Fibroblast of lung (primary cell): ENCODE measurements around the gene ABCC10. TPM values are rescaled to one million over a fixed set of nuclear protein-coding genes. Genes with fewer than 3 reads are reported as not detected.
A peak's percentile ranks its signal among the peaks of the same experiment; 100 is the strongest.

Source experiments
- DNase-seq, 2 donors: peaks; one replicate each; pipeline versions ENCODE4 v3.0.0 to v3.0.0-alpha.2; 2010; ENCODE audit warnings: low read depth in 2 of 2
- H2AFZ ChIP-seq: 2 replicates; pipeline ENCODE4 v1.5.1; 2012; ENCODE audit warnings: low read length, control low read depth, inconsistent platforms
- H3K27ac ChIP-seq: 2 replicates; pipeline ENCODE4 v1.5.1; 2011; ENCODE audit warnings: low read length, control low read depth; ENCODE audit not compliant: insufficient read depth
- H3K27me3 ChIP-seq: 2 replicates; pipeline ENCODE4 v1.5.1; 2011; ENCODE audit warnings: mild to moderate bottlenecking, low read length; ENCODE audit not compliant: control insufficient read depth, insufficient read depth
- H3K36me3 ChIP-seq: 2 replicates; pipeline ENCODE4 v1.5.1; 2011; ENCODE audit warnings: low read length; ENCODE audit not compliant: control insufficient read depth, insufficient read depth
- H3K4me1 ChIP-seq: 2 replicates; pipeline ENCODE4 v1.5.1; 2011; ENCODE audit warnings: low read length; ENCODE audit not compliant: control insufficient read depth, insufficient read depth; ENCODE audit errors: extremely low read depth
- H3K4me2 ChIP-seq: 2 replicates; pipeline ENCODE4 v1.5.1; 2011; ENCODE audit warnings: low read length, control low read depth; ENCODE audit not compliant: insufficient read depth; ENCODE audit errors: extremely low read depth
- H3K4me3 ChIP-seq, 4 experiments: fragments of 200-600 bp in 1 of 4; sonication (generic) in 1 of 4; replicated peaks in 1 of 4; 2 replicates each; pipeline ENCODE4 v1.5.1; 2011 to 2016; ENCODE audit warnings: low read length in 4 of 4, low read depth in 3 of 4, mild to moderate bottlenecking in 3 of 4, control low read depth in 2 of 4, inconsistent platforms in 1 of 4, mixed read lengths in 1 of 4; ENCODE audit not compliant: insufficient read depth in 1 of 4; ENCODE audit errors: control extremely low read depth in 1 of 4
- H3K79me2 ChIP-seq: 2 replicates; pipeline ENCODE4 v1.5.1; 2012; ENCODE audit warnings: mild to moderate bottlenecking, low read length, inconsistent platforms; ENCODE audit not compliant: control insufficient read depth, insufficient read depth
- H3K9ac ChIP-seq: 2 replicates; pipeline ENCODE4 v1.5.1; 2011; ENCODE audit warnings: mild to moderate bottlenecking, low read length, control low read depth; ENCODE audit not compliant: insufficient read depth
- H3K9me3 ChIP-seq: 2 replicates; pipeline ENCODE4 v1.5.1; 2012; ENCODE audit warnings: low read depth, low read length; ENCODE audit not compliant: control insufficient read depth, insufficient read depth
- H4K20me1 ChIP-seq: 2 replicates; pipeline ENCODE4 v1.5.1; 2011; ENCODE audit warnings: low read length; ENCODE audit not compliant: control insufficient read depth, insufficient read depth; ENCODE audit errors: extremely low read depth
- EZH2 ChIP-seq: IDR thresholded peaks from 2 replicates; pipeline ENCODE4 v1.5.1; 2012; ENCODE audit warnings: low read length, control low read depth, mild to moderate bottlenecking; ENCODE audit errors: missing control alignments
- polyA plus RNA-seq, 2 donors: library from polyadenylated mRNA; depleted of rRNA in 1 of 2; stranded (reverse) in 1 of 2; unstranded in 1 of 2; fragments of >200 nt; gene quantifications; 2 replicates each; pipeline ENCODE4 v1.2.1, GENCODE V29; 2011 to 2012; ENCODE audit warnings: missing spikeins in 1 of 2
- total RNA-seq: library from RNA; depleted of rRNA; stranded (reverse); fragments of >200 nt; gene quantifications from 2 replicates; pipeline ENCODE4 v1.2.1, GENCODE V29; 2014
- TF ChIP-seq, protein P1 (sequence below), 2 donors: IDR thresholded peaks in 1 of 2; conservative IDR thresholded peaks in 1 of 2; 1 replicate in 1 of 2; 2 replicates in 1 of 2; pipeline ENCODE4 v1.5.1; 2011 to 2012; ENCODE audit warnings: low read length in 2 of 2, control low read depth in 1 of 2, inconsistent platforms in 1 of 2, low read depth in 1 of 2, mild to moderate bottlenecking in 1 of 2

ABCC10 gene
- total and polyA plus RNA-seq, 2 donors (not counting 1 experiment from before 2014, with no cell fraction given): 8.9 to 23.1 TPM

DNA sequence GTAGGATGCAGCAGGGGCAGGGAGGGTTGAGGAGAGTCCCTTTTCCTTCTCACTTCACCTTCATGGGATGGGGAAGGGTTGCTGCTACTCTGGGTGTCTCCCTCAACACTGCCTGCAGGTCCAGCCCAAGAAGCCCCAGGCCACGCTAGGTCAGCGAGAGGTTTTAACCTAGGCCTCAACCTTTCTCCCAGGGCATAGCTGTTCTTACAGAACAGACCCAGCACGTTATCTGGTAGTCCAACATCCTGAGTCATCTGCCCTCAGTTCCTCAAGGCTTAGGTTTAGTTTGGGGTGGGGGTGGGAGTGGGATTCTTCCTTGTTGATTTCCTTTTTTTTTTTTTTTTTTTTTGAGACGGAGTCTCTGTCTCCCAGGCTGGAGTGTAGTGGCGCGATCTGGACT is 67.0 kb downstream of the ABCC10 start:
- no peak overlapping the region for H3K27ac ChIP-seq
- H3K9me3 ChIP-seq: no peaks in the 10 kb centered on the region
- peaks cover 7% of the 10 kb centered on the region for H3K79me2 ChIP-seq
- H3K27me3 ChIP-seq: no peaks in the 10 kb centered on the region
- peaks cover 2% of the 10 kb centered on the region for H3K36me3 ChIP-seq
- no peak overlapping the region for H3K4me2 ChIP-seq
- H4K20me1 ChIP-seq: no peaks in the 10 kb centered on the region
- TF ChIP-seq, protein P1, sequence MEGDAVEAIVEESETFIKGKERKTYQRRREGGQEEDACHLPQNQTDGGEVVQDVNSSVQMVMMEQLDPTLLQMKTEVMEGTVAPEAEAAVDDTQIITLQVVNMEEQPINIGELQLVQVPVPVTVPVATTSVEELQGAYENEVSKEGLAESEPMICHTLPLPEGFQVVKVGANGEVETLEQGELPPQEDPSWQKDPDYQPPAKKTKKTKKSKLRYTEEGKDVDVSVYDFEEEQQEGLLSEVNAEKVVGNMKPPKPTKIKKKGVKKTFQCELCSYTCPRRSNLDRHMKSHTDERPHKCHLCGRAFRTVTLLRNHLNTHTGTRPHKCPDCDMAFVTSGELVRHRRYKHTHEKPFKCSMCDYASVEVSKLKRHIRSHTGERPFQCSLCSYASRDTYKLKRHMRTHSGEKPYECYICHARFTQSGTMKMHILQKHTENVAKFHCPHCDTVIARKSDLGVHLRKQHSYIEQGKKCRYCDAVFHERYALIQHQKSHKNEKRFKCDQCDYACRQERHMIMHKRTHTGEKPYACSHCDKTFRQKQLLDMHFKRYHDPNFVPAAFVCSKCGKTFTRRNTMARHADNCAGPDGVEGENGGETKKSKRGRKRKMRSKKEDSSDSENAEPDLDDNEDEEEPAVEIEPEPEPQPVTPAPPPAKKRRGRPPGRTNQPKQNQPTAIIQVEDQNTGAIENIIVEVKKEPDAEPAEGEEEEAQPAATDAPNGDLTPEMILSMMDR (conservative IDR thresholded peaks at IDR 0.05 in 1 of 2, IDR thresholded peaks at IDR 0.05 in 1 of 2; ENCODE audit: low read depth in 1 of 2, low read length in 2 of 2): no peak
- TF ChIP-seq EZH2: no peak
- H3K9ac ChIP-seq: no peak overlapping the region
- peaks cover 24% of the 10 kb centered on the region for H3K4me1 ChIP-seq
- no peak for DNase-seq
- no peak overlapping the region for H3K4me3 ChIP-seq
- H2AFZ ChIP-seq: no peak overlapping the region

DNA sequence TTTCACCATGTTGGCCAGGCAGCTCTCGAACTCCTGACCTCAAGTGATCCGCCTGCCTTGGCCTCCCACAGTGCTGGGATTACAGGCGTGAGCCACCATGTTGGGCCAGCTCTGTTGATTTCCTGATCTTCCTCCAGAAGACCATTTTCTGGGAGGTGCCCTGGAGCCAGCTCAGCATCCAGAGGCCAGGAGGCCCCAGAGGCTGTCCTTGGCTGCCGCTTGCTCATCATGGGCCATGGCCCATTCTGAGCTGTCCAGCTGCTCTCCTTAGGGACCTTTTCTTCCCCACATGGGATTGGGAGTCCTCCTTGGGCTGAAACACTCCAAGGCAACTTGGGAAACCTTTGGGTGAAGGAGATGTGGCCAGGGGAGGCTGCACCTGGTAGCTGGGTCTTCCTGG is 67.4 kb downstream of the ABCC10 start:
- Histone ChIP-seq H3K4me3 (no peak overlapping the region), H3K4me1 (peaks cover 24% of the 10 kb centered on the region)
- DNase-seq: no peak

DNA sequence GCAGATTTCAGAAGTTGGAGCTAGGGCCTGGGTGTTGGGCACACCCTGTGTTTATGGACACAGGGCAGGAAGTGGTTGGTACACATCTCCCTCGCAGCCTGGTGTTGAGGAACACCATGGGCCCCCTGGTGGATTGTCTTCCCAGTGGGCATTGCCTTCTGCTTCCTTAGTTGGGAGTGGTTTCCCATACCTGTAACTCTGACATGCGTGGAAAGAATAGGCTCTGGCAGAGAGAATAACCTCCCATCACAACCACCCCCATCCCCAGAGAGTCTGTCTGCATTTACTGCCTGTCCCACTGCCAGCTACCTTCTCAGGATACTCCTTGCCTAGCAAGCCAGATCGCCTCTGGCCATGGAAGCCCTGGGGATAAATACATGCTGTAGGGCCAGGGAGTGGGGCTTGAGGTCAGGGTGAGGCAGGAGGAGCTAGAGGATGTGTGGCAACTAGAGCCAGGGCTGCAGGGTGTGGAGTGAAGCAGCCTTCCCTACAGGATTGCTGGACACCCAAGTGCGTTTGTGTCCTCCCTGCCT is 68.1 kb downstream of the ABCC10 start:
- H2AFZ ChIP-seq: no peak overlapping the region
- H3K4me2 ChIP-seq: no peak overlapping the region
- no peak overlapping the region for H3K27ac ChIP-seq
- DNase-seq: no peak
- no peak for TF ChIP-seq EZH2
- TF ChIP-seq, protein P1 (conservative IDR thresholded peaks at IDR 0.05 in 1 of 2, IDR thresholded peaks at IDR 0.05 in 1 of 2; ENCODE audit: low read depth in 1 of 2, low read length in 2 of 2): peak in 1 of 2 donors; percentile 28
- no peak overlapping the region for H3K9ac ChIP-seq
- H3K4me3 ChIP-seq: no peak overlapping the region
- H3K4me1 ChIP-seq: peaks cover 24% of the 10 kb centered on the region
- no peaks in the 10 kb centered on the region for H3K27me3 ChIP-seq
- H3K79me2 ChIP-seq: peaks cover 4% of the 10 kb centered on the region
- H3K9me3 ChIP-seq: no peaks in the 10 kb centered on the region
- H3K36me3 ChIP-seq: peaks cover 10% of the 10 kb centered on the region
- no peaks in the 10 kb centered on the region for H4K20me1 ChIP-seq

More for the DNA sequence above, 67.4 kb downstream of the ABCC10 start:
- Histone ChIP-seq H4K20me1 (no peaks in the 10 kb centered on the region), H3K36me3 (peaks cover 5% of the 10 kb centered on the region), H3K9ac (no peak overlapping the region), H3K27ac (no peak overlapping the region), H3K27me3 (no peaks in the 10 kb centered on the region), H2AFZ (no peak overlapping the region), H3K79me2 (peaks cover 4% of the 10 kb centered on the region), H3K9me3 (no peaks in the 10 kb centered on the region), H3K4me2 (no peak overlapping the region)
- TF ChIP-seq, protein P1 (conservative IDR thresholded peaks at IDR 0.05 in 1 of 2, IDR thresholded peaks at IDR 0.05 in 1 of 2; ENCODE audit: low read depth in 1 of 2, low read length in 2 of 2): no peak
- TF ChIP-seq EZH2: no peak
